Measurements from ENCODE around the gene ENDOD1. TPM values are rescaled to one million over a fixed set of nuclear protein-coding genes. Genes with fewer than 3 reads are reported as not detected.

ENDOD1 gene
- total and polyA plus RNA-seq, 4 donors: 2.2 to 35.6 (median 5.9) TPM

- no peaks in the 10 kb centered on the region for H3K4me1 ChIP-seq (ENCODE audit: control insufficient read depth in 4 of 4, insufficient read depth in 4 of 4, low read length in 3 of 4)
- WGBS: 82% methylated on average over 1 of the region's 1 CpG
- no peak overlapping the region for H3K4me3 ChIP-seq (ENCODE audit: low read depth in 1 of 3, low read length in 3 of 3)
- TF ChIP-seq RXRA (IDR thresholded peaks at IDR 0.05) (no peak), ZBTB33 (IDR thresholded peaks at IDR 0.05) (no peak), ATF3 (IDR thresholded peaks at IDR 0.05) (no peak)
- H3K27me3 ChIP-seq (ENCODE audit: control insufficient read depth in 4 of 4, insufficient read depth in 4 of 4, low read length in 3 of 4): no peaks in the 10 kb centered on the region
- H3K36me3 ChIP-seq (ENCODE audit: control insufficient read depth in 4 of 4, insufficient read depth in 3 of 4, low read depth in 1 of 4, low read length in 3 of 4): no peaks in the 10 kb centered on the region
- H3K9ac ChIP-seq (ENCODE audit: low read depth in 1 of 2, low read length in 2 of 2): no peak overlapping the region
- no peak for DNase-seq (ENCODE audit: low spot score)
- H3K9me3 ChIP-seq (ENCODE audit: control insufficient read depth in 4 of 4, low read length in 3 of 4): no peaks in the 10 kb centered on the region
- no peak overlapping the region for H3K27ac ChIP-seq (ENCODE audit: low read depth in 1 of 2, low read length in 2 of 2)
These were observed 11.1 kb upstream of the ENDOD1 start for GRCh38 chr11:95078526-95078925.

DNA sequence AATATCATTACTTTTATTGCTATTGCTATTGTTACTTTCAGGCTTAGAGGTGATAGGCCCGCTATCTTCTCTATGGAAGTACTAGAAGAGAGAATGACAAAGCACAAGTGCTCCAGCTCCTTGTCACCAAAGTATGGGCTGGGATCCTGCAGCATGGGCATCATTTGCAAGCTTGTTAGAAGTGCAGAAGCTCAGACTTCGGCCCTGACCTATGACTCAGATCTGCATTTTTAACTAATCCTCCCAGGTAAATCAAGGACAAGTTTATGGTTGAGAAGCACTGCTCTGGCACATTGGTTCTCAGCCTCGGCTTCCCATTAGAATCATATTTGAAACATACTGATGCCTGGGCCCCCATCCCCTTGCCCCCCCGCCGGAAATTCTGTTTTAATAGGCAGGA, 8.6 kb upstream of the ENDOD1 start:
- no peak overlapping the region for H3K4me3 ChIP-seq (ENCODE audit: low read depth in 1 of 3, low read length in 3 of 3)
- DNase-seq (ENCODE audit: low spot score): no peak
- TF ChIP-seq, protein P1, sequence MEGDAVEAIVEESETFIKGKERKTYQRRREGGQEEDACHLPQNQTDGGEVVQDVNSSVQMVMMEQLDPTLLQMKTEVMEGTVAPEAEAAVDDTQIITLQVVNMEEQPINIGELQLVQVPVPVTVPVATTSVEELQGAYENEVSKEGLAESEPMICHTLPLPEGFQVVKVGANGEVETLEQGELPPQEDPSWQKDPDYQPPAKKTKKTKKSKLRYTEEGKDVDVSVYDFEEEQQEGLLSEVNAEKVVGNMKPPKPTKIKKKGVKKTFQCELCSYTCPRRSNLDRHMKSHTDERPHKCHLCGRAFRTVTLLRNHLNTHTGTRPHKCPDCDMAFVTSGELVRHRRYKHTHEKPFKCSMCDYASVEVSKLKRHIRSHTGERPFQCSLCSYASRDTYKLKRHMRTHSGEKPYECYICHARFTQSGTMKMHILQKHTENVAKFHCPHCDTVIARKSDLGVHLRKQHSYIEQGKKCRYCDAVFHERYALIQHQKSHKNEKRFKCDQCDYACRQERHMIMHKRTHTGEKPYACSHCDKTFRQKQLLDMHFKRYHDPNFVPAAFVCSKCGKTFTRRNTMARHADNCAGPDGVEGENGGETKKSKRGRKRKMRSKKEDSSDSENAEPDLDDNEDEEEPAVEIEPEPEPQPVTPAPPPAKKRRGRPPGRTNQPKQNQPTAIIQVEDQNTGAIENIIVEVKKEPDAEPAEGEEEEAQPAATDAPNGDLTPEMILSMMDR (IDR thresholded peaks at IDR 0.05; ENCODE audit: low read depth, low read length, missing input control): no peak
- TF ChIP-seq HNF4A (conservative IDR thresholded peaks at IDR 0.05) (no peak), NR2F2 (IDR thresholded peaks at IDR 0.05) (no peak), HNF4G (IDR thresholded peaks at IDR 0.05) (no peak), EGR1 (IDR thresholded peaks at IDR 0.05; ENCODE audit: low read depth in 2 of 2) (no peak), SP1 (IDR thresholded peaks at IDR 0.05) (no peak), MAX (IDR thresholded peaks at IDR 0.05) (no peak), FOXA2 (IDR thresholded peaks at IDR 0.05) (no peak), ATF3 (IDR thresholded peaks at IDR 0.05) (no peak), ZBTB33 (IDR thresholded peaks at IDR 0.05) (no peak), RAD21 (IDR thresholded peaks at IDR 0.05) (no peak), YY1 (IDR thresholded peaks at IDR 0.05) (no peak), GABPA (IDR thresholded peaks at IDR 0.05 in 1 of 2, conservative IDR thresholded peaks at IDR 0.05 in 1 of 2) (no peak), RXRA (IDR thresholded peaks at IDR 0.05) (no peak), REST (IDR thresholded peaks at IDR 0.05) (no peak), FOXA1 (IDR thresholded peaks at IDR 0.05) (no peak), TAF1 (conservative IDR thresholded peaks at IDR 0.05) (no peak)

More for the DNA sequence above, 8.6 kb upstream of the ENDOD1 start:
- H3K9ac ChIP-seq (ENCODE audit: low read depth in 1 of 2, low read length in 2 of 2): no peak overlapping the region
- H3K4me1 ChIP-seq (ENCODE audit: control insufficient read depth in 4 of 4, insufficient read depth in 4 of 4, low read length in 3 of 4): no peaks in the 10 kb centered on the region
- WGBS: 69% methylated on average over 5 of the region's 5 CpGs
- H3K36me3 ChIP-seq (ENCODE audit: control insufficient read depth in 4 of 4, insufficient read depth in 3 of 4, low read depth in 1 of 4, low read length in 3 of 4): no peaks in the 10 kb centered on the region
- H3K9me3 ChIP-seq (ENCODE audit: control insufficient read depth in 4 of 4, low read length in 3 of 4): no peaks in the 10 kb centered on the region
- H3K27me3 ChIP-seq (ENCODE audit: control insufficient read depth in 4 of 4, insufficient read depth in 4 of 4, low read length in 3 of 4): no peaks in the 10 kb centered on the region
- H3K27ac ChIP-seq (ENCODE audit: low read depth in 1 of 2, low read length in 2 of 2): no peak overlapping the region

Measured in liver (tissue), 9 donors.